GM23338 (cell line): ENCODE results near the gene CD109. TPM values are rescaled to one million over a fixed set of nuclear protein-coding genes. Genes with fewer than 3 reads are reported as not detected.

Experiments used
- ATAC-seq: fragments of 200-7000 bp; cut with Tn5 transposase; 3 replicates; pipeline ENCODE4 v1.9.1; 2020
- DNase-seq: peaks from one replicate; pipeline ENCODE4 v3.0.0-alpha.2; 2015; ENCODE audit warnings: low spot score
- H2AFZ ChIP-seq: fragments of 200-600 bp; sonication (generic); 2 replicates; pipeline ENCODE4 v1.8.0; 2016; ENCODE audit warnings: antibody characterized with exemption, mild to moderate bottlenecking, moderate library complexity
- H3F3A ChIP-seq: fragments of 200-600 bp; sonication (generic); replicated peaks from 2 replicates; pipeline ENCODE4 v1.8.0; 2017; ENCODE audit warnings: antibody characterized with exemption, mixed run types, low read depth
- H3K27ac ChIP-seq: fragments of 200-600 bp; sonication (generic); 2 replicates; pipeline ENCODE4 v1.6.1; 2016; ENCODE audit warnings: low read depth
- H3K27me3 ChIP-seq: fragments of 200-600 bp; sonication (generic); 2 replicates; pipeline ENCODE4 v1.8.0; 2016; ENCODE audit warnings: mild to moderate bottlenecking, mixed run types, moderate library complexity; ENCODE audit not compliant: insufficient read depth
- H3K36me3 ChIP-seq: fragments of 200-600 bp; sonication (generic); 2 replicates; pipeline ENCODE4 v1.8.0; 2016; ENCODE audit warnings: mild to moderate bottlenecking; ENCODE audit not compliant: insufficient read depth
- H3K4me1 ChIP-seq: fragments of 200-600 bp; sonication (generic); 2 replicates; pipeline ENCODE4 v1.8.0; 2016; ENCODE audit warnings: mild to moderate bottlenecking, moderate library complexity; ENCODE audit not compliant: insufficient read depth
- H3K4me2 ChIP-seq: fragments of 200-600 bp; sonication (generic); 2 replicates; pipeline ENCODE4 v1.7.1; 2017; ENCODE audit warnings: mixed run types
- H3K4me3 ChIP-seq: fragments of 200-600 bp; sonication (generic); 2 replicates; pipeline ENCODE4 v1.6.1; 2016; ENCODE audit warnings: mixed run types
- H3K79me2 ChIP-seq: fragments of 200-600 bp; sonication (generic); replicated peaks from 2 replicates; pipeline ENCODE4 v1.8.0; 2017; ENCODE audit warnings: mild to moderate bottlenecking; ENCODE audit not compliant: insufficient read depth
- H3K9me2 ChIP-seq: fragments of 200-600 bp; sonication (generic); 2 replicates; pipeline ENCODE4 v1.8.0; 2017; ENCODE audit not compliant: insufficient read depth
- H4K20me1 ChIP-seq: fragments of 200-600 bp; sonication (generic); replicated peaks from 2 replicates; pipeline ENCODE4 v1.8.0; 2017; ENCODE audit warnings: mild to moderate bottlenecking; ENCODE audit not compliant: insufficient read depth
- H3K27ac Mint-ChIP-seq: 2 replicates; pipeline ENCODE4 v1.8.0; 2020; ENCODE audit warnings: inconsistent platforms, mild to moderate bottlenecking, moderate library complexity, mixed read lengths
- H3K27me3 Mint-ChIP-seq: 3 replicates; pipeline ENCODE4 v1.8.0; 2022; ENCODE audit warnings: low read depth, mild to moderate bottlenecking, moderate library complexity, mixed read lengths, inconsistent platforms; ENCODE audit not compliant: insufficient read depth, poor library complexity
- H3K36me3 Mint-ChIP-seq: 3 replicates; pipeline ENCODE4 v1.8.0; 2021; ENCODE audit warnings: low read depth, mild to moderate bottlenecking, inconsistent platforms, moderate library complexity, mixed read lengths
- H3K4me1 Mint-ChIP-seq: 3 replicates; pipeline ENCODE4 v1.8.0; 2020; ENCODE audit warnings: mild to moderate bottlenecking, inconsistent platforms, mixed read lengths
- H3K4me3 Mint-ChIP-seq: 3 replicates; pipeline ENCODE4 v1.8.0; 2021; ENCODE audit warnings: moderate library complexity, mild to moderate bottlenecking, inconsistent platforms, mixed read lengths
- H3K9me3 Mint-ChIP-seq: 3 replicates; pipeline ENCODE4 v1.8.0; 2020; ENCODE audit warnings: moderate library complexity, mild to moderate bottlenecking, inconsistent platforms, mixed read lengths
- CREB1 ChIP-seq: fragments of 250-450 bp; sonication (Bioruptor Pico); IDR thresholded peaks from 2 replicates; pipeline ENCODE4 v1.5.0; 2020; ENCODE audit warnings: low read depth, mild to moderate bottlenecking, moderate library complexity
- EZH2 ChIP-seq: fragments of 200-600 bp; sonication (generic); IDR thresholded peaks from one replicate; pipeline ENCODE4 v1.8.0; 2017; ENCODE audit warnings: antibody characterized with exemption, mild to moderate bottlenecking, low read depth; ENCODE audit not compliant: unreplicated experiment
- EZH2phosphoT487 ChIP-seq: fragments of 200-600 bp; sonication (generic); IDR thresholded peaks from one replicate; pipeline ENCODE4 v1.8.1; 2018; ENCODE audit warnings: antibody characterized with exemption; ENCODE audit not compliant: unreplicated experiment
- JUNB ChIP-seq: IDR thresholded peaks from one replicate; pipeline ENCODE4 v1.6.1; 2016; ENCODE audit warnings: antibody characterized with exemption; ENCODE audit not compliant: unreplicated experiment
- NANOG ChIP-seq: IDR thresholded peaks from 2 replicates; pipeline ENCODE4 v1.6.1; 2016; ENCODE audit warnings: antibody characterized with exemption, borderline replicate concordance
- POLR2AphosphoS5 ChIP-seq: IDR thresholded peaks from 2 replicates; pipeline ENCODE4 v1.6.1; 2016; ENCODE audit warnings: antibody characterized with exemption, low read depth
- REST ChIP-seq: IDR thresholded peaks from one replicate; pipeline ENCODE4 v1.6.1; 2018; ENCODE audit warnings: antibody characterized with exemption; ENCODE audit not compliant: unreplicated experiment
- ZNF114 ChIP-seq: fragments of 250-450 bp; sonication (Bioruptor Pico); IDR thresholded peaks from 2 replicates; pipeline ENCODE4 v1.5.0; 2020; ENCODE audit warnings: mild to moderate bottlenecking, moderate library complexity
- ZNF331 ChIP-seq: fragments of 250-450 bp; sonication (Bioruptor Pico); IDR thresholded peaks from 2 replicates; pipeline ENCODE4 v1.5.0; 2020; ENCODE audit warnings: low read depth, mild to moderate bottlenecking, moderate library complexity
- polyA plus RNA-seq: library from polyadenylated mRNA; unstranded; fragments of >200 nt; fragmentation: Nextera tagmentation; extraction: Ambion mirVana; gene quantifications from 2 replicates; pipeline ENCODE4 v1.2.1, GENCODE V29; 2016
- total RNA-seq: library from RNA; depleted of rRNA; stranded (reverse); fragments of >200 nt; shearing (Covaris generic); gene quantifications from 2 replicates; pipeline ENCODE4 v1.2.3, GENCODE V29; 2014
- TF ChIP-seq, protein P1 (sequence below): IDR thresholded peaks from 2 replicates; pipeline ENCODE4 v1.6.1; 2016; ENCODE audit warnings: antibody characterized with exemption

CD109 gene
- total and polyA plus RNA-seq, 2 experiments from 2014 or later = 1.1 to 5.3 TPM

GRCh38 chr6:73690056-73690455 is 5.9 kb upstream of the CD109 start (continued):
- TF ChIP-seq EZH2phosphoT487 = no peak
- TF ChIP-seq, protein P1, sequence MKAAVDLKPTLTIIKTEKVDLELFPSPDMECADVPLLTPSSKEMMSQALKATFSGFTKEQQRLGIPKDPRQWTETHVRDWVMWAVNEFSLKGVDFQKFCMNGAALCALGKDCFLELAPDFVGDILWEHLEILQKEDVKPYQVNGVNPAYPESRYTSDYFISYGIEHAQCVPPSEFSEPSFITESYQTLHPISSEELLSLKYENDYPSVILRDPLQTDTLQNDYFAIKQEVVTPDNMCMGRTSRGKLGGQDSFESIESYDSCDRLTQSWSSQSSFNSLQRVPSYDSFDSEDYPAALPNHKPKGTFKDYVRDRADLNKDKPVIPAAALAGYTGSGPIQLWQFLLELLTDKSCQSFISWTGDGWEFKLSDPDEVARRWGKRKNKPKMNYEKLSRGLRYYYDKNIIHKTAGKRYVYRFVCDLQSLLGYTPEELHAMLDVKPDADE = no peak
- no peak for TF ChIP-seq NANOG
- no peak for TF ChIP-seq ZNF114 (CRISPR knock-in tag)
- no peak for TF ChIP-seq EZH2
- TF ChIP-seq ZNF331 (CRISPR knock-in tag) = no peak
- no peak for TF ChIP-seq CREB1
- no peak for TF ChIP-seq JUNB
- TF ChIP-seq REST = no peak

GRCh38 chr6:73691512-73691911 is 4.5 kb upstream of the CD109 start:
- no peak overlapping the region for H3K27ac Mint-ChIP-seq
- H2AFZ ChIP-seq = no peak overlapping the region
- peaks cover 7% of the 10 kb centered on the region; the same call in 2 of the 3 replicates for H3K9me3 Mint-ChIP-seq

More at GRCh38 chr6:73691512-73691911, 4.5 kb upstream of the CD109 start:
- Histone ChIP-seq H3K27ac (no peak overlapping the region), H3K27me3 (peaks cover 13% of the 10 kb centered on the region), H3K4me2 (no peak overlapping the region), H3K36me3 (no peaks in the 10 kb centered on the region), H3K4me1 (peaks cover 7% of the 10 kb centered on the region), H3K9me2 (no peaks in the 10 kb centered on the region; the same call in 1 of the 2 replicates), H3F3A (no peaks in the 10 kb centered on the region), H3K4me3 (no peak overlapping the region), H4K20me1 (no peaks in the 10 kb centered on the region), H3K79me2 (no peaks in the 10 kb centered on the region)
- Mint-ChIP-seq H3K36me3 (peaks cover 7% of the 10 kb centered on the region; the same call in 2 of the 3 replicates), H3K4me1 (peaks cover 11% of the 10 kb centered on the region; the same call in 2 of the 3 replicates), H3K4me3 (no peak overlapping the region), H3K27me3 (peaks cover 13% of the 10 kb centered on the region)
- ATAC-seq = no peak
- no peak for TF ChIP-seq POLR2AphosphoS5
- no peak for TF ChIP-seq JUNB
- no peak for TF ChIP-seq EZH2phosphoT487
- DNase-seq = no peak
